Measurements from ENCODE around the gene MCM3AP.
"Not testable (repeated sequence)": the region's sequence is repeated elsewhere in the genome, so short reads cannot be mapped to it uniquely, and the experiment has no call there.

Gene MCM3AP

DNA sequence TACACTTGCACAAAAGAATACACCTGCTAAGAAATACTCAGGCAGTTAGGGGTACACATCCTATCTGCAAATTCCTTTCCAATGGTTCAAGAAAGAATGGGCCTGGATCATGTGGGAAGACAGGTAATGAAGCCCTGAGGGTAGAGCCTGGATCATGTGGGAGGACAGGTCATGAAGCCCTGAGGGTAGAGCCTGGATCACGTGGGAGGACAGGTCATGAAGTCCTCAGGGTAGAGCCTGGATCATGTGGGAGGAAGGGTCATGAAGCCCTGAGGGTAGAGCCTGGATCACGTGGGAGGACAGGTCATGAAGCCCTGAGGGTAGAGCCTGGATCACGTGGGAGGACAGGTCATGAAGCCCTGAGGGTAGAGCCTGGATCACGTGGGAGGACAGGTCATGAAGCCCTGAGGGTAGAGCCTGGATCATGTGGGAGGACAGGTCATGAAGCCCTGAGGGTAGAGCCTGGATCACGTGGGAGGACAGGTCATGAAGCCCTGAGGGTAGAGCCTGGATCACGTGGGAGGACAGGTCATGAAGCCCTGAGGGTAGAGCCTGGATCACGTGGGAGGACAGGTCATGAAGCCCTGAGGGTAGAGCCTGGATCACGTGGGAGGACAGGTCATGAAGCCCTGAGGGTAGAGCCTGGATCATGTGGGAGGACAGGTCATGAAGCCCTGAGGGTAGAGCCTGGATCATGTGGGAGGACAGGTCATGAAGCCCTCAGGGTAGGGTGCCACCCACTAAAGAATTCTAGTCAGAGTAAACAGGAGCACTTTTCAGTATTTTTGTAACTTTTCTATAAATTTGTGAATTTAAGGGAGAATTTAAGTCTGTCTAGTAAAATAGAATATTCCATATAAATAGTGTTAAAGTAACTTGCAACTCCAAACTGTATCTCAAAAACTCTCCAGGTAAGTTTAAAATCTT, 84.3 kb downstream of the MCM3AP start:
- DNase-seq, result not testable (repeated sequence)

DNA sequence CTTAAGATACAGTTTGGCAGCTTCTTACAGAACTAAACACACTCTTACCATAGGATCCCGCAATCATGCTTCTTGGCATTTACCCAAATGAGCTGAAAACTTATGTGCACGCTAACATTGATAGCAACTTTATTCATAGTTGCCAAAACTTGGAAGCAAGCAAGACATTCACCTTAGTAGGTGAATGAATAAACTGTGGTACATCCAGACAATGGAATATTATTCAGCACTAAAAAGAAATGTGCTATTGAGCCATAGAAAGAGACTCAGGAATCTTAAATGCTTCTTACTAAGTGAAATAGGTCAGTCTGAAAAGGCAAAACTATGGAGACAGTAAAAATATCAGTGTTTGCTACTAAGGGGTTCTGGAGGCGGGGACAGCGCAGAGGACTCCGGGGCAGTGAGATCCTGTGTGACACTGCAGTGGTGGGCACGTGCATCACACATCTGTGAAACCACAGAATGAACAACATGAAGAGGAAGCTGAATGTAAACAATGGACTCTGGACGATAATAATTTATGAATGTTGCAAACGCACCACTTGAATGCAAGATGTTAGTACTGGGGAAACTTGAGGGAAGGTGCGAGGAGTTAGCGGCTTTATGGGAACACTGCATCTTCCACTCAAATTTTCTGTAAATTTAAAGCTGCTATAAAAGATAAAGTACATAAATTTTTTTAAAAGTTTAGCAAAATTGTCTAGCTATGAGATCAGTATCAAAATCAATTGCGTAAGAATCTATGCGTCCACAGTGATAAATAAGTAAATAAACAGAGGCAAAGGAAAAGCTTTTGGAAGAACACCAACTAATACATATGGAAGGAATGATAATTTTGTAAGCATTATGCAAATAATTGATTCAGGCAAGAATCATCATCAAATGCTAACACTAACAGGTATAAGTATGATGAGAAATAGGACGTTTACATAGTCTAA, 85.7 kb downstream of the MCM3AP start:
- DNase-seq, result peak; percentile 20

DNA sequence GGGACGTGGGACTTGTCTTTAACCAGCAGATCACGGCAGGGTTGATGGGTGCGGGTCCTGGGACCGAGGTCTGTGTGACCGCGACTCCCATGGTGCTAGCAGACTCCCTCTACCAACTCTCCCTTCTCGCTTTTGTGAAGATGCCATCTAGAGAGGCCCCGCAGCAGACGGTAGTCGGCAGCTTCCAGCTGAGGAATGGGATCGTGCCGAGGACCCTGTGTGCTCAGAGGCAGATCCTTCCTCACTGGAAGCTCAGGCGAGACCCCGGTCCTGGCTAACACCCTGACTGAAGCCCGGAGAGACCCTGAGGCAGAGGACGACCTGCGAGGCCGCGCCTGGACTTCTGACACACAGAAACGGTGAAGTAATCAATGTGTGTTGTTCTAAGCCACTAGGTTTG, 88.7 kb downstream of the MCM3AP start:
- DNase-seq, result peak; percentile 44

DNA sequence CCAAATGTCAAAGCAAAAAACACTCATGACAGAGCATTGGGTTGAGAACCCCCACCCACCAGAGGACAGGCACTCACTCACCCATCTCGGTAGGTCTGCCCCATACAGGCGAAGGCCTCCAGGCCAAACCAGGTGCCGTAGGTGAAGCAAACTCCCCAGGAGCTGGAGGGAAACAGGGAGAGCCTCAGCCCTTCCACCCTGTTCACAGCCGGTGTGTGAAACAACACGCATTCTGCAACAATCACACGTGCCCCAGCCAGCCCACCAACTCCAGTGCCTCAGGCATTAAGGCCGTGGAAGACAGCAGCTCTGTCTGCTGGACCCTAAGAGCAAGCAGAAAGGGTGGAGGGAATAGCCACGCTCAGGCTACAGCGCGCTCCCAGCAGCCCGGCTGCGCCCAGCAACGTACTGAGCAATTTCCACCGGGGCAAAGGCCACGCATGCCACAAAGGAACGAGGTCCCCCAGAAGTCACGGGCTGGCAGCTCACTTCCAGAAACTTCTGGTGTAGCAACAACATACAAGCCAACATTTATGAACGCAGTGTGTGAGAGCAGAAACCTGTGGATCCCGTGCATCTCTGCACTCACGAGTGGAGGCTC, 89.7 kb downstream of the MCM3AP start:
- peak; percentile 18 for DNase-seq

DNA sequence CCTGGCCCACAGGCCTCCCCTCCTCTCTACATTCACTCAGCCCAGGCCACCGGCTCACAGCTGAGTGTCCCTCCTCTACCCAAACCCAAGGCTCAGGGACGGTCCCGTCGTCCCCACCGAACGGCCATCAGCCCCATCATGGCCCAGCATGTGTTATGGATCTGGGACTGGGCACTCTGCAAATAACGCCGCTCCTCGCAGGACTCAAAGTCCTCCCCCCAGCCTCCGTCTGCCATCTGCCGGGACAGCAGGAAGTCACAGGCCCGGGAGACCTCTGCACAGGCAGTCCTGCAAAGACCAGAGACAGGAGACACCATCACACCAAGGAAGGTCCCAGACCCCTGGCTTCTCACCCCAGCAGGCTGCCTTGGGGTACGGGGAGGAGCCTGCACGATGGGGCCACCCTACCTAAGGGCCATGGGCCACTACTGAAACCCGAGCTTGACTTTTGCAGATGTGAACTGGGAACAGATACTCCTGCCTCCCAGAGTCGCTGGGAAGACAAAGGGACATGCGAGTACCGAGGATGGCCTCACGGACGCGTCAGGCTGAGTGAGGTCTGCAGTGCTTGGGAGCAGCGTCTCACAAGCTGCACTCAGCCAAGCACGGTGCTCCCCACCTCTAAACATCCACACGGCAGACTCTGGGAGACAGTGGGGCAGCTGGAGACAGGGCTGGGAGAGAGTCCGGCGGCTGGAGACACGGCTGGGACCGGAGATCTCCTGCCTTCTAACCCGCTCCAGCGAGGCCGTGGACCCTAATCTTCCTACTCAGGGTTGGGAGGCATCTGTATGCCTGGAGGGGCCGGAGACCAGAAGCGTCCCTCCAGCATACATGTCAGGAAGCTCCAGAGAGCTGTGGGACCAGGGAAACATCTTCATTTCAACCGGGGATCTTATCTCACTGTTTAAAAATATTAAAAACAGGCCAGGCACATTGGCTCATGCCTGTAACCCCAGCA, 90.8 kb downstream of the MCM3AP start:
- DNase-seq, result peak; percentile 32

DNA sequence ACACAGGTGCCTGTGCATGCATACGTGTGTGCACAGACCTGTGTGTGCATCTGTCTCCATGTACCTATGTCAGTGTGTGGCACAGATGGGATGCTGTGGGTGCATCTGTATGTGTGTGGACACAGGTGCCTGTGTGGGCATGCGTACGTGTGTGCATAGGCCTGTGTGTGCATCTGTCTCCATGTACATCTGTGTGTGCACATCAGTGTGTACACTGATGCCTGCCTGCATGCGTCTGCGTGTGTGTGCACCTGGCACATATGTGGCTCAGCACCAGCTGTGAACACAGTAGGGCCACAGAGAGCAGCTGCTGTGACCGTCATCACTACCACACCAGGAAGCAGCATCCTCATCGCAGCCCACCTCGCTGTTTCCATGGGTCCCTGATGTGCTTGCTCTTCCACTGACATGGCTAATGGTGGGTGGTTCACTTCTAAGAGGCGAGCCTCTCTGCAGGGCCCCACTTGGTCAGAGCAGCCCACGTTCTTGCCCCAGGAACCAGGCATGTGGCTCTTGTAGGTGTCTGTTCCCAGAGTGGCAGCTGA, 91.5 kb downstream of the MCM3AP start:
- peak; percentile 32 for DNase-seq

DNA sequence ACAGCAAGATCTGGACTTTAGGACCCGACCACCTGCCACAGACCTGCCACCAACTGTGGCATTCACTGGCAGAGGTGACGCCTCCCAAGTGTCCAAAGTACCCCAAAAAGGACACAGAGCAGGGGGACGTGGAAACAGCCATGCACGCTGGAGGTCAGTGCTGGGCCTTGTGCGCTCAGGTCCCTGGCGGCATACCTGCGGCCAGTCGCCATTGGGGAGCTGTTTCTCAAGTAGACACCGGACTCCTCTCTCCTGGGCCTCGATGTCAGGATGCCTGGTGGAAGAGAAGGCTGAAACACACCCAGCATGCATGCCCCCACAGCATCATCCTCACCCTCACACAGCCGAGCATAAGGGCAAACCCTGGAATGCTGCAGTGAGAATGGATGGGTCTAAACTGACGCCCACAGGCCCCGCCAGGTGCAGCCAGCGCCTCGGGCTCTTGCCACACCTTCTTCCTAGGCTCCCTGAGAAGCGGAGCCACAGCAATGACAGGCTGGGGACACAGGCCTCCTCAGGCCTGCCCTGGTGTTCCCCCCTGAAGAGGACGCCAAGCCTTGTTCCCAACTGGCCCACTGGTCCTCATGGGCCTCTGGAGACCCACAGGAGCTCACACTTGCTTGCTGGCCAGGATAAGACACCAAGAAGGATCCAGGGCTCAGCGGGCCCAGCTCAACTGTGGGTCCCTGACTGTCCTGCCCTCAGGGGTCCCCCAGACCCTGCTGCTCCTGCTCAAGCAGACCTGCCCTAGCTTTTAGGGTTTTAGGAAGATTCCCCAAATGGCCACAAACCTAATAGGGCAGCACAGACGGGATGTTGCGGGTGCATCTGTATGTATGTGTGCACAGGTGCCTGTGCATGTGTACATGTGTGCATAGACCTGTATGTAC, 93.5 kb downstream of the MCM3AP start:
- peak; percentile 26 for DNase-seq

DNA sequence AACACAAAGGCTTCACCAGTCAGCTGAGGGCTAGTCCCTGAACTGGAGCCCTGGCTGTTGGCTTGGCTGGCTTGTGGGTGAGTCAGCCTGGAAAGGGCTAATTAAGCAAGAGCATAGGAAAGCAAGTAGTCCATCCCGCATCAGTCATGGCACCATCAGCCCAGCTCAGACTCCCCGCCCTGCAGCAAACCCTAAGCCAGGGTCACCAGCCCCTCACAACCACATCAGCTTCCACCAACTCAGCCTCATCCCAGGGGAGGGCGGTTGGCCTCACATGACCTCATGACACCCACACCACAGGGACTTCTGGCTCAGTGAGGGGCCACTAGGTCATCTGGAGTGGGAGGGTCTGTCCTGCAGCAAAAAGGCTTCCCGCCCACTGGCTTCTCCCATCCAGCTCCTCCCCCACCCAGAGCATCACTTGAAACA, 94.1 kb downstream of the MCM3AP start:
- peak; percentile 43 for DNase-seq

DNA sequence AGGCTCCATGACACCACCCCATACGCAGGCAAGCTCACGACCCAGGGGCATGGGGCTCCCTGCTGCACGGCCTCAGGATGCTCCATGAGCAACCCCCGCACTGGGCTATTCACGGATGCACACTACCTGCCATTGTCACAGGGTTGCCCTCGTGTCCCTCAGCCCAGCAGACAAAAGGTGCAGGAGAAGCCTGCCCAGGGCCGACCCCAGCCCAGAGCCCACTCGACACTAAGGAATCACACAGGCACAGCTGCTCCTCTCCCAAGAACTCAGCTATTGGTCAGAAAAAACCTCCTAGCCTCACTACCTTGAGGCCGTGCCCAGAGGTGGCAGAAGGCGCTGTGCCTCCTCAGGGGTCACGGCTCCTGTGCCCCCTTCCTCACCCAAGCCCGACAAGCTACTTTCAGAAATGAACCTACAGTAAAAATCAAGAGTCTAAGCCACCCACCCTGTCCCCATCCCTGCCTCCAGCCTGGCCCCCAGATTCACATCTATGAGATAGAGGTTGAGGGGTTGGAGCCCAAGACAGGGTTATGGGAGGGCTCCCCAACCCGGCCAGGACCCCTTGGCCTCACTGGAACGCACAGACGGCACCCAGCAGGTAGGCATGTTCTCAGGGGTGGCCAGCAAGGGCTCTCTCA, 94.8 kb downstream of the MCM3AP start:
- peak; percentile 17 for DNase-seq

DNA sequence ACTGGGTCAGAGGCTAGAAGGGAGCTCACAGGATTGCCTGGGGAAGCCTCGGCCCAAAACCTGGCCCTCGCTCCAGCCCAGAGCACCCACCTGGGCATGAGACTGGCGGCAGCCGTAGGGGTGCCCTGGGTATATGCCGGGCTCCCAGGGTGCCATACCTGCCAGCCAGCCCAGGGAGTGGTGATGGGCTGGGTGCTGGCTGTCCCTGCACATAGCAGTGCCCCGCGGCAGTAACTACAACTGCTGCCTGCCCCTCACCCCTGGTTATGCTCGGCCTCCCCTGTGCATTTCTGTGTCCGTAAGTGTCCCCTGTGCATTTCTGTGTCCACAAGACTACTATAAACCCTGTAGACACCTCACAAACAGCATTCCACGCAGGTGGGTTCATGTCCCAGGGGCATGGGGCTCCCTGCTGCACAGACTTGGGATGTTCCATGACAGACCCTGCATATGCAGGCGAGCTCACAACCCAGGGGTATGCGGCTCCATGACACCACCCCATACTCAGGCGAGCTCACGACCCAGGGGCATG, 95.4 kb downstream of the MCM3AP start:
- DNase-seq, result no peak

DNA sequence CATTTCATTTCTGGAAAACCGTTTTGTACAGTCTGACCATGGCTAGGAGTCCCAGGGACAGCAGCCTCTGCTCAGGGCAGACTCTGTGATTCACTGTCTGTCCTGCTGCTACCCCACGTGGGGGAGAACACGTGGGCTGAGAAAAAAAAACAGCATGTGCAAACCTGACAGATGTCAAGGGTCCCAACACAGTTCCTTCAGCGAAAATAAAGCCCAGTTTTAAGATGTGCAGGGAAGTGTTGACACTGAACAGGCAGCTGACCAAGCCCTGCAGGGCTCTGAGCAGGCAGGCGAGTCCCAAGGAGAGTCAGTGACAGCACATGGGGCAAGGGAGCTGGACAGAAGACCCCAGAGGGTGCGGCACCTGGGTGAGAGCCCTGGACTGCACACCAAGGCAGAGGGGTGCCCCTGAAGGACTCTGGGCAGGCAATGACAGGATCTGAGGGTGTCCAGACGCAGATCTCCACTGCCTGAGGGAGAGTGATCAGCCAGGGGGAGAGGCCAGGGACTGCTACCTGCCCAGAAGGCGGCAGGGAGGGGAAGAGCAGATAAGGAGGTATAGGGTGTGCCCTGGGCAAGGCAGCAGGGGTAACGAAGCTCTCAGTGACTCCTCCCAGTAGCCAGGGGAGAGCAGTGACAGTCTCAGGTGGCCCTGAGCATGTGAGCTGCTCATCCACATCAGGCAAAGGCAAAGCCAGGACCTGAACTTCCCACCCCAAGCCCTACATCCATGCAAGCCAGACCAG, 96.0 kb downstream of the MCM3AP start:
- no peak for DNase-seq

DNA sequence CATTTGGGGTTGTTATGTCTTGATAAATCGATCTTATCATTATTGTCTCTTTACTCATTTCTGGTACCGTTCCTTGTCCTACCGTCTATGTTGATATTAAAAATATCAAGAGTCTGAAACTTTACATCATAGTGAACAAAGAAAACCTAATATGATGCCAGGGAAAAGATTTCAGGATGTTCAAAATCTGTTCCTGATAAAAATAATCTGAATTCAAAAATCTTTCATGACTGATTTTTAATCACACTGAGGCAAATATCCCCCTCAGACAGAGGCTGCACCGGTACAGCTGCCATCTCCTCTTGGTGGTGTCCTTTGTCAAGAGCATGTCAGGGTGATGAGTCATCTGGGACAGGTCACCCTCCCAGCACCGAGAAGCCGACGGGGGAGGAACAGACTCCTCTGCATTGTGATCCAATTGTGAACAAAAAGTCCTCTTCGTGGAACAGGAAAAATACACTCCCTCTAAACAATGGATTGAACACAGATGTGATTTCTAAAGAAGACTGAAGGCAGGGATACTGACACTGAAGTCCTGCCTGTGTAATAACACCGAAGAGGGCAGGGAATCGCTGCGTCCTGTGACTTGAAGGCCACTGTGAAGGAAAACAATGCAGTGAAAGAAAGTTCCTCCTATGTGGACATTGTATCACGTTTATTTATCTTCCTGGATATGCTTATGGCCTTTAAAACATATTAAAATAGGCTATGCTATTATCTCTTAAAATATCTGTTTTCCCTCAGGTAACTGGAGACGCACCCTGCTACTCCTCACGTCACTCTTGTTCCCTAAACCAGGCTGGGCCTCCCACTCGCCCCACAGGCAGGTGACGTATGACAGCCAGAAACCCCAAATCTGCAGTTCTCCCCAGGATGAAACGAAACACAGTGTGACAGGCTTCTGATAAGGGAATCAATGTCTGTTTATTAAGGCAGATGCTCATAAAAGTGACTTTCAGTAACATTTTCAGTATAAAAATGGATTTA, 96.9 kb downstream of the MCM3AP start:
- DNase-seq, result no peak

DNA sequence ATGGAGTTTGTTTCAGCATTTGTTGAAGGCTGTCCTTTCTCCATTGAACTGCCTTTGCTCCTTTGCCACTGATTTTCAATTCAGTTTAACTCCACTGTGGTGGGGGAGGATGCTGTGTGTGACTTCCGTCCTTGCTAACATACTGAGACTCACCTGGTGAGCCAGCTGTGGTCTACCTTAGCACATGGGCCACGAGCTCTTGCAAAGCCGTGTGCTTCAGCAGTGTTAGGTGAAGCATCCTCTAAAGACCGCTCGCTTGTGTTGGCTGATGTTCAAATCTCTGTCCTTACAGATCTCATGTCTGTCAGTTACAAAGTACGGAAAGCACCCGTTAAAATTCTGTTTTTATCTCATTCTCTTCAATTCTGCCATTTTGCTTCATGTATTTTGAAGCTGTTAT, 97.6 kb downstream of the MCM3AP start:
- DNase-seq, result no peak

DNA sequence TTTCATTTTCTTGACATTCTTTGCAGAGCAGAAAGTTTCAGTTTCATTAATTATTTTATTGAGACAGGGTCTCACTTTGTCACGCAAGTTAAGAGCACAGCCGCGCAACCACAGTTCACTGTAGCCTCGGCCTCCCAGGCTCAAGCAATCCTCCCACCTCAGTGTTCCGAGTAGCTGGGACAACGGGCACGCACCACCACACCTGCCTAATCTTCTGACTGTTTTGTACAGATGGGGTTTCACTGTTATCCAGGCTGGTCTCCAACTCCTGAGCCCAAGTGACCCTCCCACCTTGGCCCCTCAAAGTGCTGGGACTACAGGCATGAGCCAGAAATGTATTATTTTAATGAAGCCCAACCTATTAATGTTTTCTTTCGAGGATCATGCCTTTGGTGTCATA, 98.2 kb downstream of the MCM3AP start:
- no peak for DNase-seq

DNA sequence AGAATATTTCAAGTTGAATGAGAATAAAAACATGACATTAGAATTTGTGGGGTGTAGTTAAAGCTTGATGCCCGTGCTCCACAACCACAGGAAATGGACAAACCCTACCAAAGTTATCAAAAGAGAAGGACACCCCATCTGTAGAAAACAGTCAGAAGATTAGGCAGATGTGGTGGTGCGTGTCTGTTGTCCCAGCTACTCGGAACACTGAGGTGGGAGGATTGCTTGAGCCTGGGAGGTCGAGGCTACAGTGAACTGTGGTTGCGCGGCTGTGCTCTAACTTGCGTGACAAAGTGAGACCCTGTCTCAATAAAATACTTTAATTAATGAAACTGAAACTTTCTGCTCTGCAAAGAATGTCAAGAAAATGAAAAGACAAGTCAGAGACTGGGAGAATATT, 99.7 kb downstream of the MCM3AP start:
- no peak for DNase-seq
